ENCODE results near the gene PSMD5. TPM values are rescaled to one million over a fixed set of nuclear protein-coding genes. Genes with fewer than 3 reads are reported as not detected.

The PSMD5 gene
- total RNA-seq, 2 experiments from 2014 or later, result 52.3 to 55.3 TPM

DNA sequence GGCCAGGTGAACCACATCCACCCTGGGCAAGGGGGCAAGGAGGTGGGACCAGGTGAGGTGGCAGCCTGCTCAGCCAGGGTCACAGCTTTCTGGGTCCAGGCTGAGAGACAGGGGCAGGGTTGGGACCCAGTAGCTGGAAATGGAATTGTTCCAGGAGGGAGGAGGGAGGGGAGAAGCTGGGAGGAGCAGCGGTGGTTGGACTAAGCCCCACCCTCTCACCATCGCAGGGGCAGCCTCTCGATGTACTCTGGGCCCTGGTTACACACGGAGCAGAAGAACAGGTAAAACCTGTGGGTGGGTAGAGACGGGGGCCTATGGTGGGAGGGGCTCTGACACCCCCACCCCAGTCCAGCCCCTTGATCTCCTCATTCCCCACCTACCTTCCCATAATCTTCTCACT, 23.1 kb upstream of the PSMD5 start:
- Mint-ChIP-seq H3K27ac (no peak overlapping the region), H3K9me3 (no peaks in the 10 kb centered on the region), H3K4me3 (no peak overlapping the region), H3K27me3 (no peaks in the 10 kb centered on the region), H3K36me3 (ENCODE audit: low read depth) (peaks cover 72% of the 10 kb centered on the region), H3K4me1 (ENCODE audit: low read depth) (peaks cover 23% of the 10 kb centered on the region)
- POLR2A ChIA-PET, result interaction anchor here (1.4 to 67.1 kb wide), 3 partner anchors 10 to 46 kb away, joined by 3 to 2439 read pairs (median 231); partner anchors contain the start of genes PSMD5 and TRAF1
- ATAC-seq (no peak), DNase-seq (no peak)
- CTCF ChIA-PET, result interaction anchor here (0.9 to 2.0 kb wide), 2 partner anchors 10 to 71 kb away, joined by 3 to 7 read pairs; no protein-coding TSS in a partner anchor
- intact Hi-C loops (cut with micrococcal nuclease), result no loop called here
- TF ChIP-seq, protein P1, sequence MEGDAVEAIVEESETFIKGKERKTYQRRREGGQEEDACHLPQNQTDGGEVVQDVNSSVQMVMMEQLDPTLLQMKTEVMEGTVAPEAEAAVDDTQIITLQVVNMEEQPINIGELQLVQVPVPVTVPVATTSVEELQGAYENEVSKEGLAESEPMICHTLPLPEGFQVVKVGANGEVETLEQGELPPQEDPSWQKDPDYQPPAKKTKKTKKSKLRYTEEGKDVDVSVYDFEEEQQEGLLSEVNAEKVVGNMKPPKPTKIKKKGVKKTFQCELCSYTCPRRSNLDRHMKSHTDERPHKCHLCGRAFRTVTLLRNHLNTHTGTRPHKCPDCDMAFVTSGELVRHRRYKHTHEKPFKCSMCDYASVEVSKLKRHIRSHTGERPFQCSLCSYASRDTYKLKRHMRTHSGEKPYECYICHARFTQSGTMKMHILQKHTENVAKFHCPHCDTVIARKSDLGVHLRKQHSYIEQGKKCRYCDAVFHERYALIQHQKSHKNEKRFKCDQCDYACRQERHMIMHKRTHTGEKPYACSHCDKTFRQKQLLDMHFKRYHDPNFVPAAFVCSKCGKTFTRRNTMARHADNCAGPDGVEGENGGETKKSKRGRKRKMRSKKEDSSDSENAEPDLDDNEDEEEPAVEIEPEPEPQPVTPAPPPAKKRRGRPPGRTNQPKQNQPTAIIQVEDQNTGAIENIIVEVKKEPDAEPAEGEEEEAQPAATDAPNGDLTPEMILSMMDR (IDR thresholded peaks at IDR 0.05), result no peak

DNA sequence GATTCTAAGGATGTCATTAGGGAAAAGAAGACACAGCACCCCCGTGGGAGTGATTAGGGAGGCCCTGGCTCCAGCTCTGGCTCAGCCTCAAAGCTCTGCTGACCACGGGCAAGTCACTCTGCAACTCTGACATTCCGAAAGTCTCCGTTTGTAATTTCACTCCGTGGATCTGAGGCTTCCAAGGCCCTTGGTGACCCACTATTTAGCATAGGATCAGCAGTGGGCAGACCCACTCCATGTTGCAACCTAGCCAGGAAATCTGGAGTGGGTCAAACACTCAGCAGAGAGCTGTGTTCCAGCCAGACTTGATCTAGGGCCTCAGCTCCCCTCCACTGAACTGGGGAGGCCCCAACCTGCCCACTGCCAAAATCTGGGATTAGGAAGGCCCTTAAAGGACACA, 22.5 kb upstream of the PSMD5 start:
- no peak for DNase-seq
- H3K27ac Mint-ChIP-seq, result no peak overlapping the region
- TF ChIP-seq, protein P1 (IDR thresholded peaks at IDR 0.05), result no peak
- H3K4me1 Mint-ChIP-seq (ENCODE audit: low read depth), result peaks cover 18% of the 10 kb centered on the region
- ATAC-seq, result no peak
- H3K4me3 Mint-ChIP-seq, result no peak overlapping the region
- peaks cover 74% of the 10 kb centered on the region for H3K36me3 Mint-ChIP-seq (ENCODE audit: low read depth)
- POLR2A ChIA-PET, result interaction anchor here (1.4 to 67.1 kb wide), 3 partner anchors 11 to 47 kb away, joined by 3 to 2439 read pairs (median 231); partner anchors contain the start of genes PSMD5 and TRAF1
- intact Hi-C loops (cut with micrococcal nuclease), result no loop called here
- no peaks in the 10 kb centered on the region for H3K27me3 Mint-ChIP-seq
- no peaks in the 10 kb centered on the region for H3K9me3 Mint-ChIP-seq
- CTCF ChIA-PET, result no interaction called here

DNA sequence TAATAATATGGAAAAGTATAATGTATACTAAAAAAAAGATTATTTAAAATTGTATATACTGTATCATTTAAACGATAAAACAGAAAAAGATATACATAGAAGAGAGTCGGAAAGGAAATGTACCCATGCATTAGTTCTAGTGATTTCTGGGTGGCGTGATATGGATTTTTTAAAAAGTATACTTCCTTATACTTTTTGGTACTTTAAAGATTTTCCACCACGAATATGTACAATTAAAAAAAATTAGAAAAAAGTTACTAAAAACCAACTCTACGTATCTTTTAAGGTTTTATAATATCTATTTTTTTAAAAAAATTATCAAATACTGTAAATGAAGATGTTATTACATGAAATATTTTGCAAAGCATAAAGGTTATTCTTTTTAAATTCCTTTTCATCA, 22.0 kb upstream of the PSMD5 start:
- H3K36me3 Mint-ChIP-seq (ENCODE audit: low read depth), result peaks cover 74% of the 10 kb centered on the region
- no peak overlapping the region for H3K27ac Mint-ChIP-seq
- intact Hi-C loops (cut with micrococcal nuclease), result no loop called here
- POLR2A ChIA-PET, result interaction anchor here (1.4 to 67.1 kb wide), 3 partner anchors 11 to 47 kb away, joined by 3 to 2439 read pairs (median 231); partner anchors contain the start of genes PSMD5 and TRAF1
- no peaks in the 10 kb centered on the region for H3K9me3 Mint-ChIP-seq
- DNase-seq, result no peak
- ATAC-seq, result no peak
- no peak overlapping the region for H3K4me3 Mint-ChIP-seq
- TF ChIP-seq, protein P1 (IDR thresholded peaks at IDR 0.05), result no peak
- no peaks in the 10 kb centered on the region for H3K27me3 Mint-ChIP-seq
- peaks cover 13% of the 10 kb centered on the region for H3K4me1 Mint-ChIP-seq (ENCODE audit: low read depth)
- CTCF ChIA-PET, result interaction anchor here (0.7 to 0.8 kb wide), 2 partner anchors 17 to 171 kb away, joined by 3 read pairs; no protein-coding TSS in a partner anchor

DNA sequence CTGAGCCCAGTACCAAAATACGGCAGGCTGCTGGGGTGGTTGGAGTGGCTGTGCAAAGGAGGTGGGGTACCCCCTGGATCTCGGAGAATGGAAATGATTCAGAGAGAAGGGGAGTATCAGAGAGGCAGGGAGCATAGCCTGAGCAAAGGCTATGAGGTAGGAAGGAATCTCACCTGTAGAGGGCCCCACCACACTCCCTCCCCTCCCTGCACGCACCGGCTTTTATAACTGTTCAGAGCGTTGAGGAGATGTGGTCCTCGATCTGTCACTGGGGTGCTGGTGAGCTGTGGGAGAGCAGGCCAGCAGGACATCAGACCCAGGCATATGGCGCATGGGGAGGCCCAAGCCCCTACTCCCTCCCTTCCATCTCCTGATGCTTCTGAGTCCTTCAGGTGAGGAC, 21.1 kb upstream of the PSMD5 start:
- intact Hi-C loops (cut with micrococcal nuclease), result no loop called here
- TF ChIP-seq, protein P1 (IDR thresholded peaks at IDR 0.05), result no peak
- Mint-ChIP-seq H3K4me1 (ENCODE audit: low read depth) (peaks cover 6% of the 10 kb centered on the region), H3K27ac (no peak overlapping the region), H3K4me3 (no peak overlapping the region), H3K9me3 (no peaks in the 10 kb centered on the region), H3K27me3 (no peaks in the 10 kb centered on the region), H3K36me3 (ENCODE audit: low read depth) (peaks cover 69% of the 10 kb centered on the region)
- ChIA-PET CTCF (interaction anchor here (0.7 to 0.8 kb wide), 3 partner anchors 16 to 172 kb away, joined by 3 read pairs; no protein-coding TSS in a partner anchor), POLR2A (interaction anchor here (0.8 to 67.1 kb wide), 3 partner anchors 13 to 48 kb away, joined by 3 to 2439 read pairs (median 231); partner anchors contain the start of genes PHF19, PSMD5 and TRAF1)
- no peak for ATAC-seq
- no peak for DNase-seq

DNA sequence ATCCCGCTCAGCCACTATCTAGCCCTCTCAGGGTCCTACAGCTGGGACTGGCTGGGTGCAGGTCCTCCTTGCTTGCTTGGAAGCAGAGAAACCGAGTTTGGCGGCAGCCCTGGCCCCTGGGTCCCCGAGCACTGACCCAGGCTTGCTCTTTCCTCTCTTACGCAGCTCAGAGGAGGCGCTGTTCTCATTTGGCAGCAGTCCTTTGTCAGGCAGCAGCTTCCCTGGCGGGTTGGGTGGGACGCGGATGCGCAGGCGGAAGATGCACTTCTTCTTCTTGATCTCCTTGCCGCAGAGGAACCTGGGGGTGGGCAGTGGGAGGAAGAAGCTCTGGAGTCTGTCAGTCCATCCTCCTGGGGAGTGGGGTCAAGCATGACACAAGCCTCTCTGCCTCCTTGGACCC, 19.7 kb upstream of the PSMD5 start:
- no peaks in the 10 kb centered on the region for H3K27me3 Mint-ChIP-seq
- ATAC-seq, result no peak

More for the DNA sequence above, 19.7 kb upstream of the PSMD5 start:
- DNase-seq, result no peak
- Mint-ChIP-seq H3K27ac (no peak overlapping the region), H3K9me3 (no peaks in the 10 kb centered on the region), H3K36me3 (ENCODE audit: low read depth) (peaks cover 71% of the 10 kb centered on the region), H3K4me1 (ENCODE audit: low read depth) (peaks cover 3% of the 10 kb centered on the region), H3K4me3 (no peak overlapping the region)
- ChIA-PET CTCF (interaction anchor here (1.0 kb wide), 1 partner anchor 30 kb away, joined by 3 read pairs; no protein-coding TSS in a partner anchor), POLR2A (interaction anchor here (1.4 to 67.1 kb wide), 3 partner anchors 13 to 69 kb away, joined by 3 to 2439 read pairs (median 231); partner anchors contain the start of genes FBXW2, PSMD5 and TRAF1)
- intact Hi-C loops (cut with micrococcal nuclease), result no loop called here
- TF ChIP-seq, protein P1 (IDR thresholded peaks at IDR 0.05), result no peak

Data from activated CD8-positive, alpha-beta T cell treated with anti-CD3 and anti-CD28 coated beads for 36 hours (primary cell).